GM19025 (cell line): ENCODE results near the gene LCTL.

Source experiments
- ATAC-seq: cut with Tn5 transposase; IDR thresholded peaks from one replicate; pipeline ENCODE4 v1.9.1; 2021; ENCODE audit warnings: mild to moderate bottlenecking, low read depth, moderate library complexity; ENCODE audit not compliant: unreplicated experiment

LCTL gene, protein sequence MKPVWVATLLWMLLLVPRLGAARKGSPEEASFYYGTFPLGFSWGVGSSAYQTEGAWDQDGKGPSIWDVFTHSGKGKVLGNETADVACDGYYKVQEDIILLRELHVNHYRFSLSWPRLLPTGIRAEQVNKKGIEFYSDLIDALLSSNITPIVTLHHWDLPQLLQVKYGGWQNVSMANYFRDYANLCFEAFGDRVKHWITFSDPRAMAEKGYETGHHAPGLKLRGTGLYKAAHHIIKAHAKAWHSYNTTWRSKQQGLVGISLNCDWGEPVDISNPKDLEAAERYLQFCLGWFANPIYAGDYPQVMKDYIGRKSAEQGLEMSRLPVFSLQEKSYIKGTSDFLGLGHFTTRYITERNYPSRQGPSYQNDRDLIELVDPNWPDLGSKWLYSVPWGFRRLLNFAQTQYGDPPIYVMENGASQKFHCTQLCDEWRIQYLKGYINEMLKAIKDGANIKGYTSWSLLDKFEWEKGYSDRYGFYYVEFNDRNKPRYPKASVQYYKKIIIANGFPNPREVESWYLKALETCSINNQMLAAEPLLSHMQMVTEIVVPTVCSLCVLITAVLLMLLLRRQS

DNA sequence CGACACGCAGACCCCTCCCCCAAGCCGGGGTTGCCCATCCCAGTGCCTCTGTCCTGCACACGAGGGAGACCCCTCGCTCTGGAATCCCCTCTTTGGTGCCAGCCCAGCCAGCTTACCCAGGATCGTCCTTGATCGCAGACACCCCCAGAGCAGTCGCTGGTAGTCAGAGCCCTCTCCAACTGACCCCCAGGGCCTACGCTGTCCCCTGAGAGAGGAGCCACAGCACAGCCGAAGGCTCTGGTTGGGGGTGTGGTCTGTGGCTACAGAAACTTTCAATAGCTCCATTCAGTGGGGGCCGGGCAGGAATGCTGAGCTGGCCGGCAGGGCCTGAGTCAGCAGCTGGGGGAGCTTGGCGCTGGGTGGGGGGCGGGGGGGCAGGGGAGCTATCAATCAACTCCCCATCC, at the start of gene LCTL:
Gene LCTL (minus strand): TSS at position 258 of the 404 bp plus-strand sequence. CDS start 633 bp downstream, outside the sequence.
- ATAC-seq = no peak

DNA sequence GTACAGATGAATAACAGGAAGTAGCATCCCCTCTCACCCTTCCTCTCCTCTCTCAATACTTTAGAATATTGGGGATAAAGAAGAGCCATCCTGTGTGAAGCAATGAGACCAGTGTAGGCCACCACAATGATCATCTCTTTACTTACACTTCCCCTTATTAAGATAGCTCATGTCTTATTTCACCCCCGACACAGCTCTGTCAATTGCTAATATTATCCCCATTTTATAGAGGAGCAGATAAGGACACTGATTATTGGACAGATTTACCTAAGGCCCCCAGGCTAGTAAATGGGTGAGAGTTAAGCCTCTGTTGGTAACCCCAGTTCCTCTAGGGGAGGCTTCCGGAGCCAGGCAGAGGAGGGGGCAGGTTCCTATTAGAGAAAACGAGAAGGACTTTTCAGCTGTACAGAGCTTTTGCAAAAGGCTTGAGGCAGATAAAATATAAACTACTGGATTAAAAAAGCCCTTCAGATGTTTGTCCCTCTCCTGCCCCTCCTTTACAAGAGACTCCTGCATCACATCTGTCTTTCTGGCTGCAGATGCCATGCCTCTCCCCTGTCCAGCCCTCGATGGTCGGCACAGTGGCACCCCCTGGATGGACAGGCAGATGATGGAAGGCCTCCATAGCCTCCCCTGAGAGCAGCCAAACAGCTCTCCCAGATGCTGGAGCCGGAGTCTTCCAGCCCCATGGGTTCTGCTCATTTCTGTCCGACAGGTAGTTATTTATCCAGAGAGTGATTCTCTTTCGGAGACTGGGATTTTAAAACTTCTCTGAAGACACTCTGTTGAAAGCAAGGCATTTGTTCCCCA, 49.4 kb upstream of the LCTL start:
- no peak for ATAC-seq

DNA sequence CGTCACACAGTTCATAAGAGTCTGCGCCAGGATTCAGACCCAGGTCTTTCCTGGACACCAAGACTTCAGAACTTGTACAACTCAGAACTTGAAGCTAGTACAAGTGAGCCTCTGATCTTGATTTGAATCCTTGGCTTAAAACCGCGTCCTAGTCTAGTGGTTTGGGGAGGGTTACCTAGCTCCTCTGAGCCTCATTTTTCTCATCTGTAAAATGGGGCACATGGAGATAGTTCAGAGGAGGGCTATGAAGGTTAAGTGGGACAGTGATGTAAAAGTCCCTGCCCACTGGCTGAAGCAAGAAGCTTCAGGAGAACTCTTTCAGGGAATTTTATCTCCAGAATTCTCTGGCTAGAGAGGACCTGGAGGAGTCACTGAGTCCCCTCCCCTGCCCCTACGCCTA, 48.7 kb upstream of the LCTL start:
- ATAC-seq = no peak

DNA sequence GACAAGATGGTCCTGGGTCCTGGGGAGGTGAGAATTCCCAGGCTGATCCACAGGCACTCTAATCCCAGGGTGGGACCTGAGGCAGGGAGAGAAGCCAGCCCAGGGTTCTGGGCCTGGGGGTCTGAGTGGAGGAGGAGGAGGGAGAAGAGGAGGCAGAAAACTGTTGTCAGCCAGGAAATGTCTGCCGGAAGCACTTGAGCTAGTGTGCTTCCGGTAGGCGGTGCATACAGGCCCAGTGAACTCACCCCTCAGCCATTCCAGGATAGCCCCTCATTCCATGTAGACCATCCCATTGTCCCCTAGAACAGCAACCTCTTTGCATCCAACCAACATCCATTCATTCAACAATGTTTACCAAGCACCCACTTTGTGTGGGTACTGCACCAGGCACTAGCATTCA, 47.9 kb upstream of the LCTL start:
- no peak for ATAC-seq

DNA sequence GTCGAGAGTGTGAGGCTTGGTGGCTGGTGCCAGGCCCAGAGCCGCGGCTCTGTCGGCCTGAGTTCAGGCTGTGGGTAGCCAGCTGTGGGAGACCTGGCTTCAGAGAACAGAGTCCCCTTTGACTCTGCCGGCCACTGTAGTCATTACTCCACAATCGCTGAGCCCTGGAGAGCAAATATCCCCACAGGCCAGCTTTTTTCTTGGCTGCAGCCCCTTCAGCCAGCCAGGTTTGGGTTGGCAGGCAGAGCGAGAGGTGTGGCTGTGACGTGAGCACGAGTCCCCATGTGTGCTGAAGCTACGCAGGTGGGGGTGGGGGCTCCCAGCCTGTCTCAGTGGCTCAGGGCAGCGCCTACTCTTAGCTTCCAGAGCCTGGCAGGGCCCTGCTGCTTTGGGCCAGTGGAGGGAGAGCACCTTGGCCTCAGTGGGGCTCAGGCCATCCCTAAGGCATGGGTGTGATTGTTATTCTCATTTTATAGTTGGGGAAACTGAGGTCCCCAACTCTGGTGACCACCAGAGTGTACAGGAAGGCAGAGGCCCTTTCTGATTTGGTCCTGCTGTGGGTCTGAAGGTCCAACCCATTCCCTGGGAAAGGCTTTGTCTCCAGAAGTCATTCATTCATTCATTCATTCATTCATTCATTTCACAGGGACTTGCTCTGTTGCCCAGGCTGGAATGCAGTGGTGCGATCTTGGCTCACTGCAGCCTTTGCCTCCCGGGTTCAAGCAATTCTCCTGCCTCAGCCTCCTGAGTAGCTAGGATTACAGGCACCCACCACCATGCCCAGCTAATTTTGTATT, 45.7 kb upstream of the LCTL start:
- ATAC-seq = no peak

DNA sequence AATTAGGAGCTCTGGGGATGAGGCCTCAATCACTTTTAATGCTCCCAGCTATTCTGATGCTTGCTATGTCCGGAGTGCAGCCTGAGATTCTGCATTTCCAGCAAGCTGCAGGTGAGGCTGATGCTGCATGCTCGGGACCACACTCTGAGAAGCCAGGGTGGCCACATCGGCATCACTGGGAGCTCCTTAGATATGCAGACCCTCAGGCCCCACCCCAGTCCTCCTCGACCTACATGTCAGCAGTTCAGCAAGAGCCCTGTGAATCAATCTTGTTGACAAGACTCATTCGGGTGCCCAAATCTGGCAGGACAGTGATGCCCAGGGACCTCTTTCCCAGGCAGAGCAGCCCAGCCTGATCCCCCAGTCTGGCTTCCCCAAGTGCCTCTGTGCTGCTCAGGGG, 44.1 kb upstream of the LCTL start:
- no peak for ATAC-seq

DNA sequence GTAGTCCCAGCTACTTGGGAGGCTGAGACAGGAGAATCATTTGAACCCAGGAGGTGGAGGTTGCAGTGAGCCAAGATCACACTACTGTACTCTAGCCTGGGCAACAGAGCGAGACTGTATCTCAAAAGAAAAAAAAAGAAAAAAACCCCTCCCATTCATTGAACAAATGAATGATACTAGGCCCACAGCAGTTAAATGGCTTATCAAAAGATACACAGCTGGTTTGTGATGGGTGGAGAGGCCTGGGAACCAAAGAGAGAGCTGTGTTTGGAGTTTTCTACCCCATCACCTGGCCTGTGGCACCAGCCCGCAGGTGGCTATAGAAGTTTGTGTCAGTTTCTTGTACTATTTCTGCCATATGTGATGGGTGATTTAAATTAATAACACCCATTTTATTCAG, 43.1 kb upstream of the LCTL start:
- ATAC-seq = no peak

DNA sequence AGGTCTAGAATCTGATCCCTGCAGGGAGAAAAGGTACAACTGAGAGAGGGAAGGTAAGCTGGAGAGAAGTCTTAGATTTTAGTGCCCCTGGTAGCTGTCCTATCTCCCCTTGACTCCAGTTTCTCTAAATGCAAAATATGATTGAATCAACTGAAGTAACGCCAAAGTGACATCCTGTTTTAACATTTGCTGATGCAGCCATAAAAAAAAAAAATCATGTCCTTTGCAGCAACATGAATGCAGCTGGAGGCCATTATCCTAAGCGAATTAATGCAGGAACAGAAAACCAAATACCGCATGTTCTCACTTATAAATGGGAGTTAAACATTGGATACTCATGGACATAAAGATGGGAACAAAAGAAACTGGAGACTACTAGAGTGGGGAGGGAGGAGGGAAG, 42.4 kb upstream of the LCTL start:
- ATAC-seq = no peak

DNA sequence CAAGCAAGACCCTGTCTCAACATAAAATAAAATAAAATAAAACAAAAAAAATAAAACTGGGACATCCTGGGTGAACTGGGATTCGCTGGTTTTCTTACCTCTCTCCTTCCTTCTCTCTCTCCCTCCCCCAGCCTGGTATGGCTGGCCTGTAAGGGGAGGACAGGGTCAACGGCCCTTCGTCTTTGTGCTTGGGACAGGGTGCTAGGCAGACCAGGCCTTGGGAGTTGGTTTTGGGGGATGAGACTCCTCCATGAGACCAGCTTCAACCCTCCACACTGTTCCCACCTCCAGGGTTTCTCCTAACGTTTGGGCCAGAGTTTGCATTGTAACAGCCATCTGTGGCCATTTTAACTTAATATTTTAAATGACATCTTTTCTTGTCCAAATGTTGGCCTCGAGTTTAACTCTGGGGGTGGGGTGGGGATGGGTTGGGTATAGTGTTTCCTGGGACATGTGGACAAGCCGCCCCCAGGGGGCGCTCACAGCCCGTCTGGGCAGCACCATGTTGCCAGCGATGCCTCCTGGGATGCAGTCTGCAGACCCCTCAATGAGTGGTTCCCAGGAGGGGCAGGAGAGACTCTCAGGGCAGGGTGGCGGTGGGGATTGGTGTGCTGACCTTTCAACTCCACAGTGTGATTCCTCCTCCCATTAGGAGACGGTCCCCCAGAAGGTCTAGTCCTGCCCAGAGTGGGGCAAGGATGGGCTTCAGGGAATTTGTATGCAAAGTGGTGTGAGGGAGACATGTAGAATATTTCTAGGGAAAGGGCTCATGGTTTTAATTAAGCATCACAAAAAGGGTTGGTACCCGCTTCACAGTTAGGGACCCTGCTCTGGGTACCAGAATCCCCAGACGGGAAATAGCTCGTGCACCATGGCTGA, 37.7 kb upstream of the LCTL start:
- no peak for ATAC-seq

DNA sequence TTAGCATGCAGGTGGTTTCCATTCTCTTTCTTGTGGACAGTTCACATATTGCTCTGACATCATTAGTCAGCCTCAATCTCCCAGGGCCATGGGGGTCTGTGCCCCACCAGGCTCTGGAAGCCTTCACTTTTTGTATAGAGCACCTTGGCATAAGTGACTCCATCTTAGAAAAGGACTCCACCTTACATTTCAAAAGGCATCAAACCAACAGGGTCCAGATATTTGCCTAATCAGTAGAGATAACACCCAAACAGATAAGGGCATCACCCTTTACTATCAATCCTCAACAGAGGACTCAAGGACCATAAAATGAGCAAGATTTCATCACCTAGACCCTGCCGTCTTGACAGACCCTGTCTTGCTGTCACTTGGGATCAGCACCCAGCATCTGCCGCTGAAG, 35.7 kb upstream of the LCTL start:
- ATAC-seq = no peak

DNA sequence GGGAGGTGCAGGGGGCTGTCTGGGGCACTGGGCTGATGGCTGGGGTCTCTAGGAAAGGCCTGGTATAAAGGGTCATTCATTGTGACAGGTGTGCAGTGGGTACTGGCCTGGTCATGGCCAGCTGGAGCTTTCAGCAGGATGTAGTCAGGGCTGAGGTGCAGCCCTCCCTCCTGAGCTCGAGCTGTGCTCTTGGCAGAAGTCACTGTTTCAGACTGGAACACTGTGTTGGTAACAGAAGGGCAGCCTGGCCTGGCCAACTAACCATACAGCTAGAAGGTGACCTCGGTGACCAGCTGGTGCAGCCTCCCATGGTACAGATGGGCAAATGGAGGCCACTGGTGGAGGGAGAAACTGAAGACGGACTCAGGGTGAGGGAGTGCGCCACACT, 34.4 kb upstream of the LCTL start:
- ATAC-seq = no peak

DNA sequence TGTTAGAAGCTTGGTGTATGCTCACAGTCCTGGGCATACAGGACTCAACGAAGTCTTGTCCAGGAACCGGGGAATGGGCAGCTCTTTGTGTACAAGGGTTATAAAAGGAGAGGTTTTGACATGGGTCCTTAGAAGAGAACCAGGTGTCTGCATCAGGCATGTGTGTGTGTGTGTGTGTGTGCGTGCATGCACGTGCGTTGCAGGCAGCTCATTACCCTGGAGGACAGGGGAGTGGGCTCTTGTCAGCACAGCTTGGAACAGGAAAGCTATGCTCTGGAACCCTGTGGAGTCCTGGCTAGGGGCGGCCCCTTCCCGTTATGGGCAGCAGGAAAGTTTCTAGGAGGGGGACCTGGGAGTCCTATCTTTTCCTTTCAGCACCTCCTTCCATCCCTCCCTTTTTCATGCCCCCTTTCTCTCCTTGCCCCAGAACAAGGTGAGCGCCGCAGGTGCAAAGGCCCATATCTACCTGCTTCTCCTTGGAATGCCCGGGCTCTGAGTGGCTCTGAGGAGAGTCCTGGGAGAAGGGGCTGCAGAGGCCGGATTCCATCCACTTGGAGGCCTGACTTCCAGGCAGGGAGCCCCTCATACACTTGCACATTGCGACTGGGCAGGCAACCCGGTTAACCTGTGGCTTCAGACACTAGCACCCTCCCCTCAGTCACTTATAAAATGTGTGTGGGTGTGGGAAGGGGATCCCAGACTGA, 33.9 kb upstream of the LCTL start:
- no peak for ATAC-seq

DNA sequence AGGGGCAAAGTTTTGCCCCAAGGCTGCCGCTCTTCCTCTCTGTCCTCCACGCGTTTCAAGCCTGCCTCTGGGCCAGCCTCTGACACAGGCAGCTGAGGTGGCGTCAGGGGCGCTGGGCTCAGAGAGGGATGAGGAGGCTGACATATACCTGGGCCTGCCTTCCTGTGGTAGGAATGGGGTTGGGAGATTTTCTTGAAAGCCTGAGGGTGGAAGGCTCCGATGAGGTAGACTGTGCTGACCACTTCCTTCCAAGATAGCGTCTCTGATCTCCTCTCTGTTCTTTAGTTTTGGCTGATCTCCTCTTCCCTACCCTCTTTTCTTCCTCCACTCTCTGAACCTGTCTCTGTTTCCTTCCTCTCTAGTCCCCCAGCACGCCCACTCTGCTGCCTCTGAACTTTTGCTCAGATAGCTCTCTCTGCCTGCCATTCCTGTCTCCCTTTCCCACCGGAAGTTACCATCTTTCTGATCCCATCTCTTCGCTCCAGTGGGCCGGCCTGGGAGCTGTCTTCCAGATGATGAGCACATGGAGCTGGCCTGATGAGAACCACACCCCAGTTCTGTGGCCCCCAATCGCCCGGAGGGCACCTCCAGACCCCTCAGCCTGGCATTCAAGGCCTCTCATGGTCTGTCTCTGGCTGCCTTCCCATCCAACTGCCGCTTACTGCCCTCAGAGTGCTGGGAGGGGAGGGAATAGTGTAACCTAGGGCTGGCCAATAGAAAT, 32.5 kb upstream of the LCTL start:
- no peak for ATAC-seq

DNA sequence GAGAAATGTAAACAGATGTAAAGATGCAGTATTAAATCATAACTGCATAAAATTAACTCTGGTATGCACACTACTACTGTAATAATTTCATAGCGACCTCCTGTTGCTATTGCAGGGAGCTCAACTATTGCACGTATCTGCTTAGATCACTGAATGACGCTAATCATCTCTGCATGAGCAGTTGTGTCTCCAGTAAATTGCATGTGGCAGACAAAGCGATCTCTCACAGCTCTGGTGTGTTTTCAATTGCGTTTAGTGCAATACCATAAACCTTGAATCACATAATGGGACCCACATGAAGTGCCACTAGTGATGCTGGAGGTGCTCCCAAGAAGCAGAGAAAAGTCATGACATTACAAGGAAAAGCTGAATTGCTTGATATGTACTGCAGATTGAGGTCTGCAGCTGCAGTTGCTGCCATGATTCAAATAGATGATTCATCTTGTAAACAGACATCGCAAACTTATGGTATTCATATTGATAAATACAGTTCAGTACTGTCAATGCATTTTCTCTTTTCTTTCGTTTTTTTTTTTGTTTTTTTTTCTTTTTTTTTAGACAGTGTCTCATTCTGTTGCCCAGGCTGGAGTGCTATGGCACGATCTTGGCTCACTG, 30.2 kb upstream of the LCTL start:
- no peak for ATAC-seq

DNA sequence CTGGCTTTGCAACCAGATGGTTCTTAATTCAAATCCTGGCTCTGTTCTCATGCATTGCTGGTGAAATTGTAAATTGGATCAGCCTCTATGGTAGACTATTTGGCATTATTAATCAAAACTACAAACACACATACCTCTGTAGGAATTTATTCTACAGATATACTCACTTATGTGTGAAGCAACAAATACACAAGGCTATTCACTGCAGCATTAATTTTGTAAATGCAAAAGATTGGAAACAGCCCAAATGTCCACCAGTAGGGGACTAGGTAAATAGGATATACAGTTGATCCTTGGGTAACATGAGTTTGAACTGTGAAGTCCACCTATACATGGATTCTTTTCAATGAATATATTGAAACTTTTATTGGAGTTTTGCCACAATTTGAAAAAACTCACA, 29.5 kb upstream of the LCTL start:
- ATAC-seq = no peak

DNA sequence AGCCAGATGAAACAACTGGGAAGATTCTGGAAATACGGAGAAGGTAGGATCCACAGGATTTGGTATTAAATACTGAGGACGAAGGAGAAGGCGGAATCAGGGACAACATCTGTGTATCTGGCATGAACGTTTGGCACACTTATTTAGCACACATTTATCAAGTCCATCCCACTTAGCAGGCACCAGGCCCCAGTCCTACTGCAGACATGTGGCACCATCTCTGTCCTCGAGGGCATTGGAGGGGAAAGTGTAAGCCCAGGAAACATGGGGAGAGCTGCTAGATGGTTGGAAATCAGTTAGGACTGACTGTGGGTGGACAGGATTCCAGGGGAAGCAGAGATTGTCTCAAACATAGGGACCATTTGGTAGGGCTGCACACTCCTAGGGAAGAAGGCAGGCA, 29.0 kb upstream of the LCTL start:
- no peak for ATAC-seq

DNA sequence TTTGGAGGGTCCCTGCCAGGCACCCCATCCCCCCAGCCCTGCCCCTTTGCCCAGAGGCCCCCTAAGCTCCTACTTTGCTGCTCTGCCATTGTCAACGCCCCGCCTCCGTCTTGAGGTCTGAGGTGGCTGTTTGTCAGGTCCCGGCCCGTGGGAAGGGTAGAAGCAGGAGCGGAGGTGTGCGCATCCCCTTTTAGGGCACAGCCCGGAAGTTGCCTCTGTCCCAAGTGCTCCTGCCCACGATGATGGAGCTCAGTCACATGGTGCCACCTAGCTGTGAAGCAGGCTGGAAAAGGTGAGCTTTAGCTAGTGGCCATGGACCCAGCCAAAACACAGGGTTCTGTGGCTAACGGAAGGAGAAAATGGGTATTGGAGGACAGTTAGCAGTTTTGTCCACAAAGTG, 28.5 kb upstream of the LCTL start:
- ATAC-seq = no peak

DNA sequence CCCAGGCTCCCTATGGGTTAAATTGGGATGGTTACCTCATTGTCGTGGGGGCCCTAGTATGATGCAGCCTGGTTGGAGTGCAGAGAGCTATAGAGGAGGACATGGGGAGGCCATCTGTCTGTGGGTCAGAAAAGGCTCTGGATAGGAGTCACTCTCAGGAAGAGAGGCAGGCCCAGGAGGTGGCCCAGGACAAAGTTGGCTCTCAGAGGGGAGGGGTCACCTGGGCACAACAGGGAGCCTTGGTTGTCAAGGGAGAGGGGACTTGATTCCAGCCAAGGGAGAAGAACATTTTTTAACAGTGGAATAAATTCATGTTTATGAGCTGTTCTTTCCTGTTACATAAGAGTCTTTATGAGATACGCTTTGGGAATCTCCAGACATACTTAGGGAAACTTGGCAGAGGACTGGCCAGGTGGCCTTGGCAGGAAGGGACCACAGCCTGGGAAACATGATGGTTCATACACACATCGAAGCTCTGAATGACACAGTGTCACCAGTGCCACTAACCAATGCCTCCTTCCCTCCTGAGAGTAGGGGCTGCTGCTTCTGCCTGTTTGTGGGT, 27.5 kb upstream of the LCTL start:
- ATAC-seq = no peak
